GM23248 (cell line): ENCODE data around the gene OR2C3.

Experiments used
- EZH2 ChIP-seq: fragments of 200-600 bp; sonication (generic); IDR thresholded peaks from 2 replicates; pipeline ENCODE4 v1.6.1; 2018; ENCODE audit warnings: antibody characterized with exemption, mild to moderate bottlenecking; ENCODE audit not compliant: insufficient read depth, poor library complexity, severe bottlenecking
- EZH2phosphoT487 ChIP-seq: fragments of 200-600 bp; sonication (generic); IDR thresholded peaks from 2 replicates; pipeline ENCODE4 v1.6.1; 2018; ENCODE audit warnings: antibody characterized with exemption, moderate library complexity, mild to moderate bottlenecking, low read depth; ENCODE audit not compliant: insufficient read depth

DNA sequence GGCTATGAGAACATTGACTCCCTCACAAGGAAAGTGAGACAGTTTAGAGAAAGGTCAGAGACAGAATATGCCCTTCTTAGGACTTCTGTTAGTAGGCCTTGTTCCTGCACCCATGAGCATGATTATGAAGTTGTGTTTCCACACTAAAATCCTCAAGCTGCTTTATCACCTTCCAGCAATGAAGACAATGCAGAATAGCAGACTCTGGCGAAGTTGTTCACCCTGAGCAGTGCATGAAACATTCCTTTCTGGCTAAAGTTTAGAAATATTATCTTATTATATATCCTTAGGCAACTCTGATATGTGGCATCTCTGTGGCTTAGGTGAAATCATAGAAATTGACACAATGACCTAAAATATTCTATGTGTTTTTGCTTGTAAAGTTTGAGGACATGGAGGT lies 38.0 kb upstream of the OR2C3 start:
- TF ChIP-seq EZH2phosphoT487 (no peak), EZH2 (no peak)
